GM18508 (cell line): Measurements from ENCODE around the gene PLCB2.

Experiments
- ATAC-seq: cut with Tn5 transposase; IDR thresholded peaks from one replicate; pipeline ENCODE4 v1.9.1; 2021; ENCODE audit warnings: moderate number of reproducible peaks; ENCODE audit not compliant: insufficient read depth, unreplicated experiment

PLCB2 gene

GRCh38 chr15:40253167-40253790 is 54.5 kb downstream of the PLCB2 start:
- no peak for ATAC-seq

- no peak for ATAC-seq
Observed at GRCh38 chr15:40252438-40253166, 55.1 kb downstream of the PLCB2 start.

GRCh38 chr15:40252141-40252437 is 55.6 kb downstream of the PLCB2 start:
- no peak for ATAC-seq

GRCh38 chr15:40251486-40252140 is 56.1 kb downstream of the PLCB2 start:
- ATAC-seq = no peak

DNA sequence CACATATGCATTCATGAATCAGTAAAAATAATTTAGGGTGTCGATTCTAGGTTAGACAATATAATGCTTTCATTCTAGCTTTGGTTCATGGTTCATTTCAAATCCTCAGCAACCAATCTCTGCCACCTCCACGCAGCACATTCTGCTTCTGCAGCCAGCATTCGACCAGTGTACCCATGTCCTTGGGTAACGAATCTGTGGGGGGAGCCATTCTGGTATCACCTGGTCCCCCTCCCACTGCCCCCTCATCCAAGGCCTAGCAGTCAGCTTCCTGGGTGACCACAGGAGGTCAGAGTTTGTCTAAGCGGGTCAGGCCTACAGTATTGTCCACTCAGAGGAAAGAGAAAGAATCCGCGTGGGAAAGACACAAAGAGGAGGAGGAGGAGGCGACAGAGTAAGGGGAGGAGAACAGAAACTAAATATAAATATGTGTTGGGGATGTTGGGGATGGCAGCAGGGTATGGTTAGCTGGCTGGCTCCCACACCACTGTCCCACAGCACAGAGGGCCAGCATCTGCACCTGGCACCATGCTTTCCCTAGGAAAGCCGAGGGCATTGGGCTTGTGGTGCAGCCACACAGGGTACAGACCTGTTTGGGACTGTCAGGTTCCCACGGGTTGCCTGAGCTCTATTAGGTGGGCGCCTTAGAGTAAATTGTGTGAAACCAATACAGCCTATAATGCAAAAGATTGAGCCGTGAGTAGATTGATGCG is 56.8 kb downstream of the PLCB2 start:
- no peak for ATAC-seq

GRCh38 chr15:40250304-40250656 is 57.5 kb downstream of the PLCB2 start:
- ATAC-seq = no peak

GRCh38 chr15:40249477-40250303 is 58.0 kb downstream of the PLCB2 start:
- no peak for ATAC-seq

DNA sequence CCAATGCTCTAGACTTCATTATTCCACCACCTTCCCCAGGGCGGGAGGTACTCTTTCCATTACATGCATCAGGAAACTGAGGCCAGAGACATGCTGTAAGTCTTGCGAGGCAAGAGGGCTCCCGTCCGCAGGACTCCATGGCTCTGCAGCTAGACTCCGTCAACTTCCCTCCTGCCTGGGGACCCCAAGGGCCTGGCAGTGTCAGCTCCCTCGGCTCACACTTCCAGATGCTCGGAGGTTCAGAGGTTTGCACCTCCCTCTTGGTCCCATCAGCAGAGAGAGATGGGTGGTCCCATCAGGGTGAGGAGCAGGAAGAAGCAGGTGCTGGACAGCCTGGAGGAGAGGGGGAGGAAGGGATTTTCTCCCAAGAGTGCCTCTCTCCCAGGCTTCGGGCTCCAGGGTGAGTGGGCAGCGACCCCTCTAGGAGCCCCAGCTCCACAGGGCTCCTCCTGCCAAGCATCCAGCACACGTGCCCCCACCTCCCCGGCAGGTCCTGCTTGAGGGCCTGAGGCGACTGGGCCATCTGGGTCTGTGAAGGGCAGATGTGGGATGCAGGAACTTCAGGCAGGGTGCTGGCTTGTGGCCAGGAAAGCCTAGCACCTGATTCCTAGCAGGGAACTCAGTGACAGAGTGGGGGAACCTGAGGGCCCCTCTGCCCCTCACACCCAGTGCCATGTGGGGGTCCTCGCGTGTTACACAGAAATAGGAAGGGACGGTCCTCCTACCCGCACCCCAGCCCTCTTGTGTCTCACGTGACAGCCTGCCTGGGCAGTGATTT is 59.5 kb downstream of the PLCB2 start:
- ATAC-seq = no peak

DNA sequence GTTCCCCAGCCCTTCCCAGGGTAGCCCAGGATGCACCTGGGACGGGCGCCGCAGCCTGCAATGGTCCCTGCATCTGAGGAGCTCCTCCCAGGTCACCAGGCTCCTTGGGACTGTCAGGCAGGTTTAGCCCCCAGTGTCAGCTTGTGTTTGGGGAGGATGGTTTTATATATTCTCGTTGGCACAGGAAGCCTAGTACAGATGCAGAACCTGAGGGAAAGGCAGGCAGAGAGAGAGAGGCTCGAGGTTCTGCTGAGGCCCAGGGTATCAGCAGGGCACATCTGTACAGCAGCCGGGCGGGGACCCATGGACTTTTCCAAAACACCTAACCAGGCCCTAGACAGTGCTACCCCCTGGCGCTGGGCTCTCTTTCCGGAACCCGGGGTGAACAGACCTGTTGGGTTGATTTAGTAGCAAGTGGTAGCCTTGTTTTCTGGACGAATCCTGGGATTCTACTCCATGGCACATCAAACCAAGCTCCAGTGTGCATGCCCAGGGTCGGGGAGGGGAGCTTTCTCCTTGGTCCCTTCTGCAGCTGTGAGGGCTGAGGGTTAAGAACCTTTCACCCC is 60.2 kb downstream of the PLCB2 start:
- no peak for ATAC-seq

DNA sequence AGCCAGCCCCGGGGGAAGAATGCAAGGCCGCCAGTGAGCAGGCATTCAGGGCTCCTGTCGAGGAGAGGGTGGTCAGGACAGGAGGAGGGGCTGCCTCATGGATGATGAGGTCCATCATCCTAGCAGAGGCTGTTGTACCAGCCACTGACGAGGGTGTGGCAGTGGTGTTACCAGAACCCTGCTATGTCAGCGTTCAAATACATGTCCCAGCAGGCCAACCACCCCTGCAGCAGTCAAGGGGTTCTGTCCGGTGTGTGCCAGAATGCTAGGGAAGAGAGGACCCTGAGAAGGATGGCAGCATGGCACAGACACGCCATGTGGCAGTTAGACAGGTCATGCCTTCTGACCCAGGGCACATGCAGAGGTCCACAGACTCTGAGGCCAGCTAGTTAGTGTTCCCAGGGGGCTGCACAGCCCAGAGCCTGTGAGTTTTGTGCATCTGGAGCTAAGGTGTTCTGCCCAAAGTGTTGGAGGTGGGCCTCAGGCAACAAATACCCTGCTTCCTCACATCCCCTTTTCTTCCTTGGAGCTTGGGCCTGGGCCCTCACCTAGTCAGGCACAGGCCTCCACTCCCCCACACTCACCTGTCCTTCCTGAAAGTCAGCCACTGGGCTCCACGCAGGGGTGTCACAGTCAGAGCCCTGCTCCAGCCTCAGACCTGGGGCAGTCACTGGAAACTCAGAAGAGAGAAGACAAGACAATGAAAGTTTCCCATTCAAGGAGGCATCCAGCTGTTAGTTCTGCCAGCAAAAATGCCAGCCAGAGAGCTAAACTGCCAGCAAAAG is 61.0 kb downstream of the PLCB2 start:
- ATAC-seq = no peak

GRCh38 chr15:40245666-40246450 is 61.9 kb downstream of the PLCB2 start:
- ATAC-seq = no peak

DNA sequence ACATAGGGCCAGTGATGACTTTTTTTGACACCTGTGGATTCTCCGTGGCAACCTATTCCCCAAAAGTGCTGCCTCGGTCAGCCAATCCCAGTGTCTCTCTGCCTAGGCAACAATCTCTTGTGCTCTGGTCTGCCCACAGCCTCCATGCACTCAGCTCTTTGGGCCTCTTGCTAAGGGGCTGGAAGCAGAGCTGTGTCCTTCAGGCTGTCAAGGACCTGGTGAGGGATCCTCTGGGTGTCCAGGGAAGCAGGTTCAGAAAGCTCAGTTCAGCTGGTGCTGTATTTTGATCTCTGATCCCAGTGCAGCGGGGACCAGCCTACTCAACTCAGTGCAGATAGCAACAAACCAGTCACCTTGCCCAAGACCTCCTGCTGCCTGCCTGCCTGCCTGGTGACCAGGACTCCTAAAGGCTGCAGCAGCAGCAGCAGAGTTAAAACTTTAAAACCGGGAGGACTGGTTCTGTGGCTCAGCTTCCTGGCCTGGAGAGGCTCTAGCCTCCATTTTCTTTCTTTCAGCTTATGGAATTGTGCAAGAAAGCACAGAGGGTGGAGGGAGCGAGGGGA is 62.7 kb downstream of the PLCB2 start:
- ATAC-seq = no peak

DNA sequence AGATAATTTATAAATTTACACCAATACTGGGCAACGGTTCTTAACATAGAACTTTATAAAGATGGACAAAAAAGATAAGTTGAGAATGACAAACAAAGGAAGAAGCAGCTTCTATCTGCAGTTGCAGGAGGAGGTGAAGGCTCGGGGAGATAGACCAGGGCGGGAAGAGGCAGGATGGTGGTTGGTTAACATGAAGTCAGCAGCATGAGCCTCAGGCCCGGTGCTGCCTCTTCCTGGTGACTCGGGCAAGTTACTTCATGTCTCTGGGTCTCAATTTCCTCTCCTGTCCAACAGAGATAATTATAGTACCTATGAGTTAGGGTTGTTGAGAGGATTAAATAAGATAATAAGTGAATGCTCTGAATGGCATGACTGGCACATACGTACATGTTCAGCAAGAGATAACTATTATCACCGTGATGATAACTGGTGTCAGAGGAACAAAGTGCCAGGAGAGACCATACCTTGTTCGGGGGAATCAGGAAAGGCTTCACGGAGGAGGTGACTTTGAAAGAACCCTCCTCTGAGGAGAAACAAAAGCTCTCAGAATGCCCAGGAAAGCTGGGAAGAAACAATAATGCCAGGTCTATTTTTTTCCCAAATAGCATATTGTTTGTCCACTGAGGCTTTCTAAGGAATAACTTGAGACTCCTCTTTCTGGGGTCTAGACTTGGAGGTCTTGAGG is 64.5 kb downstream of the PLCB2 start:
- no peak for ATAC-seq

GRCh38 chr15:40242601-40243000 is 65.1 kb downstream of the PLCB2 start:
- no peak for ATAC-seq

DNA sequence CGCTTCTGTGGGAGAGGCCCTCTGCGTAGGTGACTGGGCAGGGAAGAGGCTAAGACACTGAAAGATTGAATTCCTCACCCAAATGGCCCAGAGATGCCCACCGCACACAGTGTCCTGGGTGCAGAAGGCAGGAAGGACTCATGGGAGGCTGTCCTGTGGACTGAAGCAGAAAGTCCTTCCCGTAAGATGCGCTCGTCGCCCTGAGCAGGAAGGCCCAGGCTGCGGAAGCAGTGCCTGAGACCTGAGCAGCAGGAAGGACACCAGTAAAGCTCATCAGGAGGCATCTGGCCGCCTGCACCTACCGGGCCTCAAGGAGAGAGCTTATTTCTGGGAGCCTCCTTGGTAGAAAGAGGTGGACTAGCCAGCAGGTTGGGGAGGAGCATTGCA is 65.5 kb downstream of the PLCB2 start:
- ATAC-seq = no peak

GRCh38 chr15:40241269-40242212 is 66.2 kb downstream of the PLCB2 start:
- no peak for ATAC-seq
